Stomach (tissue), 19 donors: ENCODE measurements around the gene ZNF92. TPM values are rescaled to one million over a fixed set of nuclear protein-coding genes. Genes with fewer than 3 reads are reported as not detected.
A peak's percentile ranks its signal among the peaks of the same experiment; 100 is the strongest.

Experiments
- DNase-seq, 2 donors: peaks; one replicate each; pipeline versions ENCODE4 v3.0.0 to v3.0.0-alpha.2; 2013 to 2019
- H3K27ac ChIP-seq, 5 donors: fragments of 200-600 bp in 4 of 5; sonication (generic) in 4 of 5; one replicate each; pipeline ENCODE4 v1.5.1; 2013 to 2019; ENCODE audit warnings: mild to moderate bottlenecking in 1 of 5, moderate library complexity in 1 of 5
- H3K27me3 ChIP-seq, 3 donors: fragments of 200-600 bp; sonication (generic); one replicate each; pipeline ENCODE4 v1.5.1; 2017 to 2019; ENCODE audit warnings: mixed run types in 1 of 3
- H3K36me3 ChIP-seq, 4 donors: fragments of 200-600 bp; sonication (generic); 1 replicate in 3 of 4; 2 replicates in 1 of 4; pipeline ENCODE4 v1.5.1; 2016 to 2019
- H3K4me1 ChIP-seq, 4 donors: fragments of 200-600 bp; sonication (generic); one replicate each; pipeline ENCODE4 v1.5.1; 2016 to 2019
- H3K4me3 ChIP-seq, 4 donors: fragments of 200-600 bp; sonication (generic) in 3 of 4; one replicate each; pipeline ENCODE4 v1.5.1; 2016 to 2019; ENCODE audit warnings: mild to moderate bottlenecking in 1 of 4
- H3K9me3 ChIP-seq, 4 donors: fragments of 200-600 bp; sonication (generic); one replicate each; pipeline ENCODE4 v1.5.1; 2016 to 2019
- CTCF ChIP-seq, 7 experiments: fragments of 450-650 bp in 4 of 7; fragments of 200-600 bp in 3 of 7; sonication (generic) in 3 of 7; IDR thresholded peaks; one replicate each; pipeline ENCODE4 v1.5.1; 2016 to 2019; ENCODE audit warnings: antibody characterized with exemption in 7 of 7, control low read depth in 2 of 7, mild to moderate bottlenecking in 1 of 7
- EP300 ChIP-seq: sonication (generic); formaldehyde crosslinking; IDR thresholded peaks from one replicate; pipeline ENCODE4 v1.6.1; 2017; ENCODE audit warnings: antibody characterized with exemption
- POLR2A ChIP-seq, 4 donors: fragments of 450-650 bp; IDR thresholded peaks; one replicate each; pipeline ENCODE4 v1.6.1; 2016; ENCODE audit warnings: antibody characterized with exemption in 4 of 4, control low read depth in 2 of 4, mild to moderate bottlenecking in 1 of 4, moderate library complexity in 1 of 4
- POLR2AphosphoS5 ChIP-seq, 3 donors: sonication (generic); formaldehyde crosslinking; IDR thresholded peaks; one replicate each; pipeline ENCODE4 v1.6.1; 2016; ENCODE audit warnings: antibody characterized with exemption in 3 of 3
- WGBS, 5 donors: extraction: QIAGEN DNeasy Blood & Tissue Kit in 3 of 5; methylation state at CpG; one replicate each; pipeline versions ENCODE4 v1.1.5 to v1.1.7; 2013 to 2018; 5-methylcytosine and 5-hydroxymethylcytosine counted together
- intact Hi-C: fragments of 100-400 bp; cut with DNase I; formaldehyde crosslinking; loops from one replicate; pipeline ENCODE4 v1.15.1; 2023; ENCODE audit warnings: low total_unique reads
- long read RNA-seq, 10 donors: transcript quantifications; one replicate each; lab custom pipeline, GENCODE V29; 2026
- polyA plus RNA-seq, 3 donors: library from polyadenylated mRNA; stranded (reverse); fragments of 200-250 nt; gene quantifications; one replicate each; pipeline ENCODE4 v1.2.3, GENCODE V29; 2013
- total RNA-seq, 5 donors: library from RNA; depleted of rRNA; stranded (reverse); fragments of >200 nt; gene quantifications; one replicate each; pipeline versions ENCODE4 v1.1.0 to v1.2.3, GENCODE V29; 2014 to 2016
- donor health status: healthy with polysubstance abuse.
- donor health status: Bipolar disorder and iron deficiency.
- donor health status: healthy.

Gene ZNF92
- total RNA-seq (10 to 100 TPM in 3 of 5 donors, 1 to 10 TPM in 2; 1.2 to 19.2 (median 13.2) TPM), polyA plus RNA-seq (1 to 10 TPM; 2.8 to 5.8 (median 2.9) TPM)
- long read RNA-seq, donor 1: 0 reads
- long read RNA-seq, donor 2, partial matches to known transcripts: 0 of 2 reads
- long read RNA-seq, donor 2, other reads (novel, unspliced or antisense): 0 of 2 reads
- long read RNA-seq, donor 3, partial matches to known transcripts: 0 of 2 reads
- long read RNA-seq, donor 3, other reads (novel, unspliced or antisense): 0 of 2 reads
- long read RNA-seq, donor 4: 0 reads
- long read RNA-seq, donor 5, partial matches to known transcripts: 0 of 3 reads
- long read RNA-seq, donor 5, other reads (novel, unspliced or antisense): 0 of 3 reads
- long read RNA-seq, donor 6, transcript ZNF92-201 (4 exons, 3,210 nt): major isoform, 7 of 8 reads
- long read RNA-seq, donor 6, partial matches to known transcripts: 0 of 8 reads
- long read RNA-seq, donor 6, other reads (novel, unspliced or antisense): 0 of 8 reads
- long read RNA-seq, donor 7, transcript ZNF92-201 (4 exons, 3,210 nt): major isoform, 7 of 10 reads
- long read RNA-seq, donor 7, partial matches to known transcripts: 0 of 10 reads
- long read RNA-seq, donor 7, other reads (novel, unspliced or antisense): 0 of 10 reads
- long read RNA-seq, donor 8, partial matches to known transcripts: 0 of 3 reads
- long read RNA-seq, donor 8, other reads (novel, unspliced or antisense): 0 of 3 reads
- long read RNA-seq, donor 9, partial matches to known transcripts: 0 of 1 reads
- long read RNA-seq, donor 9, other reads (novel, unspliced or antisense): 0 of 1 reads
- long read RNA-seq, donor 10: 0 reads

GRCh38 chr7:65373608-65374351 is at the start of gene ZNF92:
TSS of gene ZNF92 (plus strand) at chr7:65373855. CDS start at chr7:65373998, 143 bp downstream.
- TF ChIP-seq EP300: no peak
- TF ChIP-seq POLR2A (IDR thresholded peaks at IDR 0.05): peak in 2 of 4 donors; percentile 86 to 92
- TF ChIP-seq POLR2AphosphoS5 (IDR thresholded peaks at IDR 0.05): peak; percentile 75 to 97 (median 95)
- TF ChIP-seq CTCF (IDR thresholded peaks at IDR 0.05): no peak
- peaks cover 12 to 37% (median 21%) of the 10 kb centered on the region in 4 donors for H3K4me1 ChIP-seq

GRCh38 chr7:65325793-65326432 is 47.7 kb upstream of the ZNF92 start:
- no peak for DNase-seq
- Histone ChIP-seq H3K27ac (no peak overlapping the region), H3K27me3 (no peaks in the 10 kb centered on the region), H3K9me3 (no peaks in the 10 kb centered on the region), H3K4me3 (no peak overlapping the region), H3K4me1 (no peaks in the 10 kb centered on the region), H3K36me3 (no peaks in the 10 kb centered on the region)
- intact Hi-C loops: no loop called here
- 93 to 99% (median 95%) methylated on average over 4 to 5 of the region's 5 CpGs for WGBS, 5 donors
- no peak for TF ChIP-seq CTCF (IDR thresholded peaks at IDR 0.05)
- no peak for TF ChIP-seq EP300
- no peak for TF ChIP-seq POLR2AphosphoS5 (IDR thresholded peaks at IDR 0.05)
- no peak for TF ChIP-seq POLR2A (IDR thresholded peaks at IDR 0.05)

More at GRCh38 chr7:65373608-65374351, at the start of gene ZNF92:
- intact Hi-C loops: no loop called here
- H3K36me3 ChIP-seq: peaks cover 0 to 10% (median 3%) of the 10 kb centered on the region in 4 donors
- no peaks in the 10 kb centered on the region for H3K27me3 ChIP-seq
- DNase-seq: peak; percentile 98
- H3K27ac ChIP-seq: peak within 1 kb of the TSS; percentile 86 to 94 (median 90)
- 0% methylated on average over 40 to 44 of the region's 44 CpGs for WGBS, 5 donors
- peak within 1 kb of the TSS; percentile 77 to 94 (median 86) for H3K4me3 ChIP-seq
- no peaks in the 10 kb centered on the region for H3K9me3 ChIP-seq

GRCh38 chr7:65338346-65338745 is 35.3 kb upstream of the ZNF92 start:
- intact Hi-C loops: no loop called here
- H3K27me3 ChIP-seq: no peaks in the 10 kb centered on the region
- 45 to 62% (median 57%) methylated on average over 2 of the region's 2 CpGs for WGBS, 5 donors
- H3K4me1 ChIP-seq: no peaks in the 10 kb centered on the region
- no peak overlapping the region for H3K27ac ChIP-seq
- H3K36me3 ChIP-seq: no peaks in the 10 kb centered on the region
- H3K4me3 ChIP-seq: no peak overlapping the region
- H3K9me3 ChIP-seq: no peaks in the 10 kb centered on the region
- TF ChIP-seq CTCF (IDR thresholded peaks at IDR 0.05): no peak
- TF ChIP-seq POLR2AphosphoS5 (IDR thresholded peaks at IDR 0.05): no peak
- no peak for DNase-seq

GRCh38 chr7:65339257-65339656 is 34.4 kb upstream of the ZNF92 start:
- WGBS, 5 donors: 83 to 91% (median 89%) methylated on average over 3 of the region's 3 CpGs
- no peak for DNase-seq
- intact Hi-C loops: no loop called here

More at GRCh38 chr7:65339257-65339656, 34.4 kb upstream of the ZNF92 start:
- H3K9me3 ChIP-seq: no peaks in the 10 kb centered on the region
- no peaks in the 10 kb centered on the region for H3K27me3 ChIP-seq
- no peaks in the 10 kb centered on the region for H3K4me1 ChIP-seq
- TF ChIP-seq POLR2A (IDR thresholded peaks at IDR 0.05) (no peak), CTCF (IDR thresholded peaks at IDR 0.05) (no peak), POLR2AphosphoS5 (IDR thresholded peaks at IDR 0.05) (no peak), EP300 (no peak)
- no peak overlapping the region for H3K4me3 ChIP-seq
- no peak overlapping the region for H3K27ac ChIP-seq
- H3K36me3 ChIP-seq: no peaks in the 10 kb centered on the region
